HFFc6 (cell line): ENCODE data around the gene GAS2. TPM values are rescaled to one million over a fixed set of nuclear protein-coding genes. Genes with fewer than 3 reads are reported as not detected.

Experiments used
- DNase-seq: peaks from one replicate; pipeline ENCODE4 v3.0.0-alpha.2; 2018
- H3K27ac Mint-ChIP-seq: 2 replicates; pipeline ENCODE4 v1.8.0; 2020; ENCODE audit warnings: mild to moderate bottlenecking, mixed read lengths
- H3K27me3 Mint-ChIP-seq: 2 replicates; pipeline ENCODE4 v1.8.0; 2021; ENCODE audit warnings: mild to moderate bottlenecking, moderate library complexity, mixed read lengths; ENCODE audit not compliant: insufficient read depth
- H3K36me3 Mint-ChIP-seq: 2 replicates; pipeline ENCODE4 v1.8.0; 2021; ENCODE audit warnings: low read depth, mixed read lengths
- H3K4me1 Mint-ChIP-seq: 2 replicates; pipeline ENCODE4 v1.8.0; 2020; ENCODE audit warnings: low read depth, mixed read lengths
- H3K4me3 Mint-ChIP-seq: 2 replicates; pipeline ENCODE4 v1.8.0; 2020; ENCODE audit warnings: mild to moderate bottlenecking, moderate library complexity, mixed read lengths
- H3K9me3 Mint-ChIP-seq: 2 replicates; pipeline ENCODE4 v1.8.0; 2020; ENCODE audit warnings: mild to moderate bottlenecking, mixed read lengths
- CTCF ChIP-seq: fragments of 200-600 bp; sonication (generic); IDR thresholded peaks from 2 replicates; pipeline ENCODE4 v1.5.0; 2021; ENCODE audit warnings: antibody characterized with exemption, mild to moderate bottlenecking
- total RNA-seq, 6 experiments: library from RNA; stranded (reverse); fragmentation: NEBNext Ultra II Directional; extraction: Animal tissue kit (Norgen Biotek cat#: 25700); gene quantifications; 2 replicates in 1 of 6; 3 replicates in 5 of 6; pipeline ENCODE4 v1.2.3, GENCODE V29; 2021

GAS2 gene
- total RNA-seq, 6 experiments from 2014 or later: 0.30 to 0.57 (median 0.43) TPM

GRCh38 chr11:22688914-22689313 is 22.5 kb downstream of the GAS2 start:
- Mint-ChIP-seq H3K36me3 (no peaks in the 10 kb centered on the region), H3K27me3 (no peaks in the 10 kb centered on the region), H3K9me3 (peaks cover 12% of the 10 kb centered on the region), H3K4me3 (no peak overlapping the region), H3K27ac (no peak overlapping the region), H3K4me1 (no peaks in the 10 kb centered on the region)
- TF ChIP-seq CTCF: no peak
- DNase-seq: no peak

GRCh38 chr11:22690257-22690656 is 23.8 kb downstream of the GAS2 start:
- Mint-ChIP-seq H3K4me3 (no peak overlapping the region), H3K27me3 (no peaks in the 10 kb centered on the region), H3K36me3 (no peaks in the 10 kb centered on the region), H3K9me3 (peaks cover 8% of the 10 kb centered on the region), H3K4me1 (no peaks in the 10 kb centered on the region), H3K27ac (no peak overlapping the region)
- TF ChIP-seq CTCF: no peak
- DNase-seq: no peak

- Mint-ChIP-seq H3K9me3 (peaks cover 9% of the 10 kb centered on the region), H3K36me3 (no peaks in the 10 kb centered on the region), H3K4me1 (no peaks in the 10 kb centered on the region), H3K27ac (no peak overlapping the region), H3K27me3 (no peaks in the 10 kb centered on the region), H3K4me3 (no peak overlapping the region)
- TF ChIP-seq CTCF: no peak
- DNase-seq: no peak
Observed at GRCh38 chr11:22690871-22691270, 24.5 kb downstream of the GAS2 start.

- no peak overlapping the region for H3K27ac Mint-ChIP-seq
- 0 out of 2 replicates have a peak, but pooled peaks cover 3% of the 10 kb centered on the region for H3K9me3 Mint-ChIP-seq
- H3K27me3 Mint-ChIP-seq: no peaks in the 10 kb centered on the region
- no peak overlapping the region for H3K4me3 Mint-ChIP-seq
- no peaks in the 10 kb centered on the region for H3K4me1 Mint-ChIP-seq
- TF ChIP-seq CTCF: no peak
- no peak for DNase-seq
- no peaks in the 10 kb centered on the region for H3K36me3 Mint-ChIP-seq
Observed at GRCh38 chr11:22699388-22699787, 33.0 kb downstream of the GAS2 start.

- no peak for DNase-seq
- no peaks in the 10 kb centered on the region for H3K4me1 Mint-ChIP-seq
- no peak overlapping the region for H3K27ac Mint-ChIP-seq
- 0 out of 2 replicates have a peak, but pooled peaks cover under 1% of the 10 kb centered on the region for H3K9me3 Mint-ChIP-seq
- no peak for TF ChIP-seq CTCF
- H3K36me3 Mint-ChIP-seq: no peaks in the 10 kb centered on the region
- no peaks in the 10 kb centered on the region for H3K27me3 Mint-ChIP-seq
- H3K4me3 Mint-ChIP-seq: no peak overlapping the region
Observed at GRCh38 chr11:22702031-22702430, 35.6 kb downstream of the GAS2 start.

GRCh38 chr11:22703040-22703439 is 36.6 kb downstream of the GAS2 start:
- no peaks in the 10 kb centered on the region for H3K4me1 Mint-ChIP-seq
- H3K4me3 Mint-ChIP-seq: no peak overlapping the region
- H3K36me3 Mint-ChIP-seq: no peaks in the 10 kb centered on the region

More at GRCh38 chr11:22703040-22703439, 36.6 kb downstream of the GAS2 start:
- Mint-ChIP-seq H3K27ac (no peak overlapping the region), H3K9me3 (peaks cover 9% of the 10 kb centered on the region), H3K27me3 (no peaks in the 10 kb centered on the region)
- no peak for DNase-seq
- TF ChIP-seq CTCF: no peak
